Daoy (cell line): Measurements from ENCODE around the gene FARSB. TPM values are rescaled to one million over a fixed set of nuclear protein-coding genes. Genes with fewer than 3 reads are reported as not detected.

ENCODE experiments used
- DNase-seq: peaks from one replicate; pipeline ENCODE4 v3.0.0-alpha.2; 2015; ENCODE audit warnings: low read depth
- total RNA-seq: library from RNA; depleted of rRNA; stranded (reverse); fragments of >200 nt; shearing (Covaris generic); gene quantifications from 2 replicates; pipeline ENCODE4 v1.2.3, GENCODE V29; 2014

The FARSB gene
- total RNA-seq, 1 experiment from 2014 or later = 38.9 TPM

DNA sequence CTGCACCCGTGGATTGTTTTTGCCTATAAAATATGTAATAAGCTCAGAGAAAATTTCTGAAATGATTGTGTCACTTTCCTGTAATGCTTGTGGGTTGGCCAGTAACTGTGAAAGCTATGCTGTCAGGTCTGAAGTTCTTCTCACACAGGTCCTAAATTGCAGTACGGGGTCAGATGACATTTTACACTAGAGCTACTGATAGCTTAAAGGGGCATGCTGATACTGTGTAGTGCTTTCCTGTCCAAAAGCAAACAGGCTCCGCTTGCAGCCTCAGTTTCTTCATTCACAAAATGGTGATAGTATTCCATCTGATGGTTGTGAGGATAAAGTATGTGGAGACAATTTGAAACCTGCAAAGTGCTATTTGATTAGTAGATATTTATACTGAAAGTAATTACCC lies 7.6 kb upstream of the FARSB start:
- DNase-seq = no peak

- DNase-seq = no peak
Measured at GRCh38 chr2:222656526-222657446, 894 bp upstream of the FARSB start.

GRCh38 chr2:222653280-222653679 lies 2.6 kb downstream of the FARSB start:
- DNase-seq = no peak

- DNase-seq = no peak
Measured at GRCh38 chr2:222652491-222653255, 3.2 kb downstream of the FARSB start.

GRCh38 chr2:222651718-222652418 lies 4.0 kb downstream of the FARSB start:
- DNase-seq = no peak

DNA sequence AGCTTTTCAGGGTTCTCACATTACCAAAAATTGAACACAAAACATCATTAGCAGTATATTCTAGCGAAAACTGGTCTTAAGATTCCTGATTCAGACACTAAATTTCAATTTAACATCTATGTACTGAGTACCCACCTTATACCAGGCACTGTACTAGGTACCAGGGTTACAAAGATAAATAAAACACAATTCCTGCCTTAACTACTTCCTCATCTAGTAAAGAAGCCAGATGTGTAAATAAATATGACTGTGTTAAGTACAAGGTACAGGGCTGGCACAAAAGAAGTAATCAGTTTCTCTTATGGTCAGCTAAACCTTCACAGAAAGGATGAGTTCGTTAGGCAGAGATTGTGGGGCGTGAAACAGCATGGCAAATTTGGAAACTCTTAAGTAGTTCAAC lies 6.1 kb downstream of the FARSB start:
- DNase-seq = no peak

- no peak for DNase-seq
Measured at GRCh38 chr2:222646008-222646407, 9.9 kb downstream of the FARSB start.

GRCh38 chr2:222643134-222643533 lies 12.8 kb downstream of the FARSB start:
- DNase-seq = no peak

DNA sequence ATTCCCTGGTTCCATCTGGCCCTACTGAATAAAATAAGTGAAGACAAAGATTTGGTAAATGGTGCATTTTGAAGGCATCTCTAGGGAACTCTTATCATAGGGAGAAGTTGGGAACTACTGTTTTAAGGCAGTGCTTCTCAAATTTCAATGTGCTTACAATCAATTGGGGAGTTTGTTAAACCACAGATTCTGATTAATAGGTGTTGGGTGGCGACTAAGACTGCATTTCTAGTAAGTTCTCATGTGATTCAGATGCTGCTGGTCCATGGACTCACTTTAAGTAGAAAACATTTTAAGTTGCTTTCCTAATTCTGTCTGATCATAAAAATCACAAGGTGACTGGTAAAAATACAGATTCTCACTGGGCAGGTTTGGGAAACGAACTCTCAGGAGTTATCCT lies 14.6 kb downstream of the FARSB start:
- DNase-seq = no peak

DNA sequence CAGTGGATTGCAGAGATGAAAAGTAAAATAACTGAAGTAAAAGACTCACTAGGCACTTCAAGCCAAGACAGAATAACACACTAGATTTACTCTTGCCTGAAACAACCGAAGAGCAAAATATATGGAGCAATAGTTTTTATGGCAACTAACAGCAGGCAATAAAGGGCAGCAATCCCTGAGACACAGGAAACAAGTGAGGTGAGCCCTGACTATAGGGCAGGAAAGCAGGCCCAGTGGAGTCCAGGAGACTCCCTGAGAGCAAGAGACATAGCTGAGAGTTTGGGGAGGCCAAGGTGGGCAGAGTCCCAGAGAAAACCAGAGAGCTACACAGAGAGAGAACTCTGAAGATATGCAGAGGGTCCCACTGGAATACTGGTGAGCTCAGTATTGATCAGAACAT lies 18.8 kb downstream of the FARSB start:
- DNase-seq = no peak

DNA sequence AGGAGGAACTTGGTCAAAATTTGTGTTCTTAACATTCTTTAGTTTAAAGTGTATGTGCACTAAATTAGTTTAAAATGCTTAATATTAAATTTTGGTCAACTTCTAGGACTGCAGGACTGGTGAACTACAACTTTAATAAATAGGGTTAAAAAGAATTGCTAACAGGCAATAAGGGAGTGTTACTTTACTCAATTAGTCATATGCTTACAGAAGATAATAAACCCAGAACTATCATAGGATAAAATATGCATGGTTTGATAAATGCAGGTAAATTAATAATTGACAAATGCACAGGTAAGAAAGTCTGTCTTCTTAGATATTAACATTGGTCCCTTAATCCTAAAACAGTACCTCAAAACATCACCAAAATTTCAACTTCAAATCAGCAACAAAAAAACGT lies 20.6 kb downstream of the FARSB start:
- DNase-seq = no peak

DNA sequence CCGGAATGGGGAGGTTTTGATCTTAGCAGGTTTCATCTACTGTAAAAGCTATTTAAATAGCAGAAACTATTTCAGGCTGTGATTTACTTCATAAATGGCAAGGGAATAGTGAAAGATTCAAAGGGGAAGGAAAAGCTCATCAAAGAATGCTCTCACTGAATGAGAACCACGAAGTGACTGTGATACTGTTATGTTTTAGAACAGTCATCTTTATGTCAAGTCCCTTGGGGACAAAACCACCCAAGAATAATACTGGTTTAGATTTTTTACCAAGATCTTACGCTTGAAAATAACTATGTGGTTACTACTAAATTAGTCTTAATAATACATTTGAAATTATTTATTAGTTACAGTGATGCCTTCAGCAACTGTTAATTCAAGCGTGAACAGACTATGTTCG lies 28.1 kb downstream of the FARSB start:
- no peak for DNase-seq

GRCh38 chr2:222623756-222624309 lies 32.1 kb downstream of the FARSB start:
- no peak for DNase-seq

DNA sequence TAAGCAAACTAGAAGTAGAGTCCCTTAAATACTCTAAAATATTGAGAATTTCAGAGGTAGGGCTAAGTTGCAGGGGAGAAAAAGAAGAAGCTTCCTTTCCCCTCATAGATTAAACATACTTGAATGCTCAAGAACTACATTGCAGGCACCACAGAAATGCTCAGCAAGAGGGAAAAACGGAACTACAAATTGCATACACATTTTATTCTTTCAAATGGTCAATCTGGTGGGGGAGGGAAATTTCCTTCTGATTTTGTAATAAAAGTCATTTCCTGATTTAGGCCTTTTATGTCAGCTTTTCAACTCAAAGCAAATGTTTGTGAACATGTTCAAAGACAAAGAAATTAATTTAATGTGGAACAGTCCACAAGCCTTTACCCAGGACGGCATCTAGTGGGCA lies 33.0 kb downstream of the FARSB start:
- no peak for DNase-seq

GRCh38 chr2:222621893-222622292 lies 34.0 kb downstream of the FARSB start:
- DNase-seq = no peak

DNA sequence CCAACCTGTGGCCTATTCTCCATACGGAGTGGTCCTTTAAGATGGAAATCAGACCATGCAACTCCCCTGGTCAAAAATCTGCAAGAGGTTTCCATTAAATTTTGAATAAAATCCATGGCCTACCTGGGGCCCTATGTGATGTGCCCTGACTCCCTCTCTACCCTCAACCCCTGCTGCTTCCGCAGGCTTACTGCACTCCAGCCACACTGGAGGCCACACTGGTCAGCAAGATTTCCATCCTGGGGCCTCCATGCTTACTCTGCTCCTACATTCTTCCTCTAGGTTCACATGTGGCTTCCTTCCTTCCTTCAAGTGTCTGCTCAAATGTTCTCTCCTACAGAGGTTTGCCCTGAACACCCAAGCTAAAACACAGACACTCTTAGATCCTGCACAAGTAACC lies 40.6 kb downstream of the FARSB start:
- DNase-seq = no peak

GRCh38 chr2:222613715-222614331 lies 42.1 kb downstream of the FARSB start:
- DNase-seq = peak; percentile 40

GRCh38 chr2:222611684-222612083 lies 44.2 kb downstream of the FARSB start:
- no peak for DNase-seq

GRCh38 chr2:222610746-222611145 lies 45.1 kb downstream of the FARSB start:
- DNase-seq = no peak

GRCh38 chr2:222609381-222609780 lies 46.5 kb downstream of the FARSB start:
- no peak for DNase-seq

- DNase-seq = no peak
Measured at GRCh38 chr2:222608081-222608480, 47.8 kb downstream of the FARSB start.

- no peak for DNase-seq
Measured at GRCh38 chr2:222606306-222606705, 49.6 kb downstream of the FARSB start.
